Activated naive CD8-positive, alpha-beta T cell treated with anti-CD3 and anti-CD28 coated beads for 36 hours (primary cell): Measurements from ENCODE around the gene USP6NL. TPM values are rescaled to one million over a fixed set of nuclear protein-coding genes. Genes with fewer than 3 reads are reported as not detected.

ENCODE experiments used
- DNase-seq: peaks from one replicate; pipeline ENCODE4 v3.0.0; 2021
- H3K27ac Mint-ChIP-seq: one replicate; pipeline ENCODE4 v1.8.0; 2022; ENCODE audit warnings: mild to moderate bottlenecking, moderate library complexity, mixed read lengths
- H3K27me3 Mint-ChIP-seq: one replicate; pipeline ENCODE4 v1.8.0; 2022; ENCODE audit warnings: mild to moderate bottlenecking, mixed read lengths
- H3K36me3 Mint-ChIP-seq: one replicate; pipeline ENCODE4 v1.8.0; 2021; ENCODE audit warnings: mild to moderate bottlenecking, mixed read lengths
- H3K4me1 Mint-ChIP-seq: one replicate; pipeline ENCODE4 v1.8.0; 2021; ENCODE audit warnings: mixed read lengths
- H3K4me3 Mint-ChIP-seq: one replicate; pipeline ENCODE4 v1.8.0; 2022; ENCODE audit warnings: mild to moderate bottlenecking, moderate library complexity, mixed read lengths
- H3K9me3 Mint-ChIP-seq: one replicate; pipeline ENCODE4 v1.8.0; 2022; ENCODE audit warnings: mixed read lengths
- total RNA-seq, 2 experiments: library from RNA; stranded (reverse); gene quantifications; one replicate each; pipeline ENCODE4 v1.2.3, GENCODE V29; 2021

The USP6NL gene
- total RNA-seq, 2 experiments from 2014 or later = 5.5 to 5.6 TPM

DNA sequence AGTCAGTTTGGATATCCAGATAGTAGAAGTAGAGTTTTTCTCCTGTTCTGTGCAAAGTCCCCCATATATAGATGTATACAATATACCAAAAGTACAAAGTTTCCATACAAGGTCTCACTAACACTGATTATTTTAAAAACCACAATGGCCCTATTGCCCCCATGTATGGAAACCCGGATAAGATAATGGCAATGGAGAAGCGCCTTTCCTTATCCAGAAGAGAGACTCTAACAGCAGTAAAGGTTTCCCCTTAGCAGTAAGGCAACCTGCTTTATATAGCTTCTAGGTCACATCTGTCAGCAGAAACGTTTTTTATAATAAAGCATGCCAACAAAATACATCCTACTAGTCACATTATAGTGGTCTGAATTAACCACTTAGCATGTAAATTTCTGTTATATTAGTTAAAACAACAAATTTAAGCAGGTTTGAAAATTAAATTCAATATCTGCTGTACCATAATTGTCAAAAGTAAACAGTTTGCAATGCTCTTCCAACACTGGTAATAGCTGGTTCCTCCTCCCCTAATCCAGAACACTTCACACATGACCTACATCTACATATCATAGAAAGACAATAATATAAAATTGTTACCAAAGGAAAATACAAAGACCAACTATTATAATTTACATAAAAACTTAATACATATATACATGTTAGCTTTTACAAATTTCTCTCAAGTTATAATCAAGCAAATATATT is 22.4 kb downstream of the USP6NL start:
- Mint-ChIP-seq H3K27me3 (no peaks in the 10 kb centered on the region), H3K36me3 (peaks cover 11% of the 10 kb centered on the region), H3K4me3 (no peak overlapping the region), H3K9me3 (peaks cover 3% of the 10 kb centered on the region), H3K27ac (no peak overlapping the region), H3K4me1 (peaks cover 14% of the 10 kb centered on the region)
- no peak for DNase-seq

GRCh38 chr10:11587722-11588259 is 23.7 kb downstream of the USP6NL start:
- Mint-ChIP-seq H3K27ac (no peak overlapping the region), H3K9me3 (peaks cover 3% of the 10 kb centered on the region), H3K27me3 (no peaks in the 10 kb centered on the region), H3K4me3 (no peak overlapping the region), H3K4me1 (peaks cover 14% of the 10 kb centered on the region), H3K36me3 (peaks cover 11% of the 10 kb centered on the region)
- no peak for DNase-seq

GRCh38 chr10:11586170-11586569 is 25.3 kb downstream of the USP6NL start:
- Mint-ChIP-seq H3K9me3 (peaks cover 3% of the 10 kb centered on the region), H3K27me3 (no peaks in the 10 kb centered on the region), H3K36me3 (peaks cover 11% of the 10 kb centered on the region), H3K27ac (no peak overlapping the region), H3K4me1 (peaks cover 20% of the 10 kb centered on the region), H3K4me3 (no peak overlapping the region)
- no peak for DNase-seq

GRCh38 chr10:11581213-11581612 is 30.2 kb downstream of the USP6NL start:
- H3K27me3 Mint-ChIP-seq = no peaks in the 10 kb centered on the region
- peaks cover 11% of the 10 kb centered on the region for H3K36me3 Mint-ChIP-seq
- peak overlapping the region; percentile 69 for H3K27ac Mint-ChIP-seq
- no peak overlapping the region for H3K4me3 Mint-ChIP-seq
- peaks cover 41% of the 10 kb centered on the region for H3K4me1 Mint-ChIP-seq
- H3K9me3 Mint-ChIP-seq = peaks cover 3% of the 10 kb centered on the region
- DNase-seq = no peak

DNA sequence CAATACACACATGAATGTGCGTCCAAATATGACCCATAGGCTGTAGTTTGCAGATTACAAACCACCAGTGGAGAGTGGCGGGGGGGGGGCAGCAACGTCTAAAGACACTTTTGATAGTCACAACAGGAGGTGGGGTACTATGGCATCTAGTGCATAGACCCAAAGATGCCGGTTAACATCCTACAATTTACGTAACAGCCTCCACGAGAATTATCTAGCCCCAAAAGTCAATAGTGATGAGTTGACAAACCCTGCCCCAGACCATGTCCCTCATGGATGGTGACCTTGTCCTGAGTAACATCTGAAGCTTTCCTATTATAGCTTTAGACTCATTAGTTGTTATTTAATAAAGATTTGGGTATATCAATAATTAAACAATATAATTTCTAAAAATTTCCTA is 31.6 kb downstream of the USP6NL start:
- H3K27me3 Mint-ChIP-seq = no peaks in the 10 kb centered on the region
- peaks cover 36% of the 10 kb centered on the region for H3K4me1 Mint-ChIP-seq
- no peak overlapping the region for H3K27ac Mint-ChIP-seq

GRCh38 chr10:11578802-11579255 is 32.6 kb downstream of the USP6NL start:
- no peaks in the 10 kb centered on the region for H3K36me3 Mint-ChIP-seq
- H3K27ac Mint-ChIP-seq = no peak overlapping the region
- peaks cover 38% of the 10 kb centered on the region for H3K4me1 Mint-ChIP-seq
- DNase-seq = peak; percentile 56
- no peaks in the 10 kb centered on the region for H3K9me3 Mint-ChIP-seq
- no peaks in the 10 kb centered on the region for H3K27me3 Mint-ChIP-seq
- no peak overlapping the region for H3K4me3 Mint-ChIP-seq

More for the DNA sequence above, 31.6 kb downstream of the USP6NL start:
- Mint-ChIP-seq H3K9me3 (peaks cover under 1% of the 10 kb centered on the region), H3K4me3 (no peak overlapping the region), H3K36me3 (peaks cover 9% of the 10 kb centered on the region)
- DNase-seq = no peak

DNA sequence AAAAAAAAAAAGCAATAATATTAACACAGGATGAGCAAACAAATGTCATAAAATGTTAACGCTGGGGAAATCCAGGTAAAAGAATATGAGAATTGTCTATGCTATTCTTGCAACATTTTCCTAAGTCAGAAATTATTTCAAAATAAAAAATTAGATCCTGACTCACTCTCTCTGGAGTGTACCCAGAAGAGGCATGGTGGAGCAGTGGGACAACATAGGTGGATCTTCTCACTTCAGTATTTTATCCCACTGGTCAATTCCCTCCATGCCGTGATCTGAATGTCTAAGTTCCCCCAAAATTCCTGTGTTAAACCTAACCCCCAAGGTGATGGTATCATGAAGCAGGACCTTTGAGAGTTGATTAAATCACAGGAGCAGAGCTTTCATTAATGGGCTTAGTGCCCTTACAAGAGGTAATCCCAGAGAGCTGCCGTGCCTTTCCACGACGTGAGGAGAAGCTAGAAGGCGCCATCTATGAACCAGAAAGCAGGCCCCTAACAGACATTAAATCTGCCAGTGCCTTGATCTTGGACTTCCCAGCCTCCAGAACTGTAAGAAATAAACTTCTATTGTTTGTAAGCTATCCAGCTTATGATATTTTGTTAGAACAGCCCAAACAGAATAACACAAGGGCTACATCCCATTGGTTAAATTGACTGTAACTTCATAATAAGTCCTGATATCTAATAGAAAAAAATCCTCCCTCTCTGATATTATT is 35.2 kb downstream of the USP6NL start:
- H3K36me3 Mint-ChIP-seq = no peaks in the 10 kb centered on the region
- H3K9me3 Mint-ChIP-seq = no peaks in the 10 kb centered on the region
- H3K4me1 Mint-ChIP-seq = peaks cover 35% of the 10 kb centered on the region
- DNase-seq = no peak
- H3K27ac Mint-ChIP-seq = no peak overlapping the region
- H3K4me3 Mint-ChIP-seq = no peak overlapping the region
- no peaks in the 10 kb centered on the region for H3K27me3 Mint-ChIP-seq

GRCh38 chr10:11573497-11573896 is 38.0 kb downstream of the USP6NL start:
- DNase-seq = no peak
- no peaks in the 10 kb centered on the region for H3K9me3 Mint-ChIP-seq
- no peak overlapping the region for H3K27ac Mint-ChIP-seq
- peaks cover 4% of the 10 kb centered on the region for H3K36me3 Mint-ChIP-seq
- H3K4me1 Mint-ChIP-seq = peaks cover 16% of the 10 kb centered on the region
- H3K27me3 Mint-ChIP-seq = no peaks in the 10 kb centered on the region
- H3K4me3 Mint-ChIP-seq = no peak overlapping the region

DNA sequence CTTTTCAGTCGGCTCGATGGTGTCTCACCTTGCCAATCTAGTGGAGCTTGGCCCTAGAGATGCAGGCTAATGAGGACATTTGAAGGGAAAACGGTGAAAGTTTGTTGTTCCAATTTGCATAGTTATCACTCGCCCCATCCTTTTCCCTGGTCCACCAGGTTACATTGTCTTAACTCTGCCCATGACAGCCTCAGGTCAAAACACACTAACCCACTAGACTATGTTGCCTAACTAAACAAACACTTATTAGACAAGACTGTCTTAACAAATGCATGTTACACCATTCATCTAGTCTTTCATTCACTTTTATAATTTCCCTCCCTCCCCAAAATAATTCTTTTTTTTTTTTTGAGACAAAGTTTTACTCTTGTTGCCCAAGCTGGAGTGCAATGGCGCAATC is 40.7 kb downstream of the USP6NL start:
- Mint-ChIP-seq H3K4me3 (no peak overlapping the region), H3K4me1 (peaks cover 8% of the 10 kb centered on the region), H3K27ac (no peak overlapping the region), H3K36me3 (peaks cover 4% of the 10 kb centered on the region), H3K9me3 (no peaks in the 10 kb centered on the region), H3K27me3 (no peaks in the 10 kb centered on the region)
- DNase-seq = no peak

- Mint-ChIP-seq H3K9me3 (no peaks in the 10 kb centered on the region), H3K27ac (no peak overlapping the region), H3K4me1 (peaks cover 13% of the 10 kb centered on the region), H3K36me3 (peaks cover 5% of the 10 kb centered on the region), H3K27me3 (no peaks in the 10 kb centered on the region), H3K4me3 (no peak overlapping the region)
- DNase-seq = no peak
These were observed 42.0 kb downstream of the USP6NL start for GRCh38 chr10:11569471-11569870.

DNA sequence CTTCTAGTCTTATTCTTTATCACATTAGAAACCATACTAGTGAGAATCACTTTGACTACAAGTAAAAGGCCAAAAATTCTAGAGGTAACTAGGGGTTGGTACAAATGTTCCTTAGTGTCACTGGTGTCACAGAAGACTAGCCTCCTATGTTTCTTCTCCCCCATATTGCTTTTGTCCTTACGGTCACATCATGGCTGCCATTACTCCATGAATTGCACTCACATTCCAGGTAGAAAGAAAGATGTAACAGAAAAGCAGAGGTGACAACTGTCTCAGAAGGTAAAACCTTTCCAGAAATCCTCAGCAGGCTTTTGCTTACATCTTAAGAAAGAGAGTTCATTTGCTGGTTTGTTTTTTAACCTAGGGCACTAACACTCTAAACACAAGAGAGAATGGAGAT is 42.9 kb downstream of the USP6NL start:
- H3K9me3 Mint-ChIP-seq = no peaks in the 10 kb centered on the region
- peaks cover 5% of the 10 kb centered on the region for H3K36me3 Mint-ChIP-seq
- H3K27ac Mint-ChIP-seq = no peak overlapping the region
- no peak overlapping the region for H3K4me3 Mint-ChIP-seq
- no peaks in the 10 kb centered on the region for H3K27me3 Mint-ChIP-seq
- H3K4me1 Mint-ChIP-seq = peaks cover 13% of the 10 kb centered on the region
- no peak for DNase-seq

- H3K27me3 Mint-ChIP-seq = no peaks in the 10 kb centered on the region
- no peak overlapping the region for H3K4me3 Mint-ChIP-seq
These were observed 46.7 kb downstream of the USP6NL start for GRCh38 chr10:11564741-11565140.

DNA sequence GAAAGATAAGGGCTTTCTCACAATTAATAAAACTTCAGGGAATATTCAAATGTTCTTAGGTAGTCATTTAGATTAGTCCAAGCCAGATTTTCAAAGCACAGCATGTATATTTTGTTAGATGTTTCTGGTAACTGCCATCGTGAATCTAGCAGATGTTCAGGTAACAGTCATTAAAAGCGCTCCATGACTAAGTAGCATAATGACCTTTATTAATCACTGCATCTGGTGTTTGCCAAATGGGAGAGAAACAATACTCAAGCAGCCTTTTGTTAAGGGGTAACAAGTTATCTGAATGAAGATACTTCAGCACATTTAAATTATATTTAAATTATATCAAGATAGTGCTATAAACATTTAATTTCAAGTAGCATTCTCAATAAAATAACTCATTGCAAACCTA is 47.5 kb downstream of the USP6NL start:
- no peaks in the 10 kb centered on the region for H3K9me3 Mint-ChIP-seq
- H3K4me3 Mint-ChIP-seq = no peak overlapping the region
- DNase-seq = no peak
- H3K27ac Mint-ChIP-seq = no peak overlapping the region
- peaks cover 5% of the 10 kb centered on the region for H3K36me3 Mint-ChIP-seq
- H3K27me3 Mint-ChIP-seq = no peaks in the 10 kb centered on the region
- peaks cover 14% of the 10 kb centered on the region for H3K4me1 Mint-ChIP-seq

More at GRCh38 chr10:11564741-11565140, 46.7 kb downstream of the USP6NL start:
- Mint-ChIP-seq H3K4me1 (peaks cover 14% of the 10 kb centered on the region), H3K27ac (no peak overlapping the region), H3K9me3 (no peaks in the 10 kb centered on the region), H3K36me3 (peaks cover 5% of the 10 kb centered on the region)
- no peak for DNase-seq

GRCh38 chr10:11562888-11563287 is 48.6 kb downstream of the USP6NL start:
- H3K9me3 Mint-ChIP-seq = no peaks in the 10 kb centered on the region
- no peaks in the 10 kb centered on the region for H3K27me3 Mint-ChIP-seq
- no peak overlapping the region for H3K4me3 Mint-ChIP-seq
- peaks cover 2% of the 10 kb centered on the region for H3K36me3 Mint-ChIP-seq
- H3K4me1 Mint-ChIP-seq = peaks cover 14% of the 10 kb centered on the region
- DNase-seq = no peak
- H3K27ac Mint-ChIP-seq = no peak overlapping the region

DNA sequence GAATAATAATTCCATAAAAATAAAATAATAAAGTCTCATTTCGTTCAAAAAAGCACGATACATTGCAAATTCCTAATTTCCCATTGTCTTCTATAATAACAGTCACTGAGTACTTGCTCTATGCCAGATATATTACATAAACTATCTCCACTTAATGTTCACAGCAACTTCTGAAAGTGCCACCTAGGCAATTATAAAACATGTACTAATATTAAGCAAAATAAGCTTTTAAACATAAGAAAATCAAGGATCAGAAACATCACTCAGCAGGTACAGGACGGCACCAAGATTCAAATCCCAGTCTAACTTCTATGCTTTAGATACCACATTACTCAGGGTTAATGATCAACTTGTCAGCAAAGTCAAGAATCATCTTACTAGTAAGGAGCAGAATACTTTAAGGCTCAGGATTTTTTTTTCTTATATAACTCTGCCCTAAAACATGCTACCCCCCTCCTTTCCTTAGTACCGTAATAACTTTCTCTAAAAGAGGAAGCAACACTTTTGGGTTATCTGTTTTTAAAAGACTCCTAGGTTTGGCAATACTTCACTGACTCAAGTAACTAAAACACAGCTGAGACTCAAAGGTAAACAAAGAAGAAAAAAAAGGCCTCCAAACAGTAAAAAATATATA is 51.3 kb downstream of the USP6NL start:
- Mint-ChIP-seq H3K4me1 (peaks cover 13% of the 10 kb centered on the region), H3K4me3 (no peak overlapping the region), H3K9me3 (peaks cover 7% of the 10 kb centered on the region), H3K27ac (no peak overlapping the region), H3K36me3 (peaks cover 5% of the 10 kb centered on the region), H3K27me3 (no peaks in the 10 kb centered on the region)
- DNase-seq = no peak
